ENCODE data around the gene LRRC7.

Gene LRRC7

DNA sequence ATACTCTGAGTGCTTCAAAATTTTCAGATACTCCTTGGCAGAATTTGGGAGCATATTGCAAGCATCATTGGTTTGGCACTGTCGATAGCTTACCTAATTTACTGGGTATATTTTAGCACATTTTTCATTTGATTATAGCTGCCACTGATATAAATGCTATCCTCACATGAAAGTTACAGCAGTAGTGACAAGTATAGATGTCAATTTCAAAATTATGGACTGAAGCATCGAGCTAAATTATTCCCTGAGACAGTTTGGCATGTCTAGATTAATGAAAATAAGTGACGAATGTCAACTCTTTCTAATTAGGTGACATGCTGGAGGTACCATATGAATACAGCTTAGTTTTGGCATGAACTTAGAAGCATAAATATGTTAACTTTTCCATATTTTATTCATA is 83.1 kb downstream of the LRRC7 start:
- Histone ChIP-seq H3K79me2 (ENCODE audit: insufficient read depth, low read length) (no peaks in the 10 kb centered on the region), H3K27me3 (ENCODE audit: insufficient read depth, low read length, poor library complexity) (no peaks in the 10 kb centered on the region), H3K4me2 (ENCODE audit: insufficient read depth, low read length) (no peak overlapping the region), H3K36me3 (ENCODE audit: insufficient read depth, low read length) (no peaks in the 10 kb centered on the region), H3K9ac (ENCODE audit: low read depth, low read length) (no peak overlapping the region), H3K9me3 (ENCODE audit: insufficient read depth, low read length, severe bottlenecking) (no peaks in the 10 kb centered on the region), H3K27ac (ENCODE audit: low read length) (no peak overlapping the region), H4K20me1 (ENCODE audit: insufficient read depth, low read length) (no peaks in the 10 kb centered on the region), H2AFZ (ENCODE audit: low read depth, low read length) (no peak overlapping the region), H3K4me1 (ENCODE audit: insufficient read depth, low read length) (no peaks in the 10 kb centered on the region), H3K4me3 (ENCODE audit: low read depth in 1 of 2, low read length in 2 of 2) (no peak overlapping the region)
- DNase-seq, result no peak
- TF ChIP-seq, protein P1, sequence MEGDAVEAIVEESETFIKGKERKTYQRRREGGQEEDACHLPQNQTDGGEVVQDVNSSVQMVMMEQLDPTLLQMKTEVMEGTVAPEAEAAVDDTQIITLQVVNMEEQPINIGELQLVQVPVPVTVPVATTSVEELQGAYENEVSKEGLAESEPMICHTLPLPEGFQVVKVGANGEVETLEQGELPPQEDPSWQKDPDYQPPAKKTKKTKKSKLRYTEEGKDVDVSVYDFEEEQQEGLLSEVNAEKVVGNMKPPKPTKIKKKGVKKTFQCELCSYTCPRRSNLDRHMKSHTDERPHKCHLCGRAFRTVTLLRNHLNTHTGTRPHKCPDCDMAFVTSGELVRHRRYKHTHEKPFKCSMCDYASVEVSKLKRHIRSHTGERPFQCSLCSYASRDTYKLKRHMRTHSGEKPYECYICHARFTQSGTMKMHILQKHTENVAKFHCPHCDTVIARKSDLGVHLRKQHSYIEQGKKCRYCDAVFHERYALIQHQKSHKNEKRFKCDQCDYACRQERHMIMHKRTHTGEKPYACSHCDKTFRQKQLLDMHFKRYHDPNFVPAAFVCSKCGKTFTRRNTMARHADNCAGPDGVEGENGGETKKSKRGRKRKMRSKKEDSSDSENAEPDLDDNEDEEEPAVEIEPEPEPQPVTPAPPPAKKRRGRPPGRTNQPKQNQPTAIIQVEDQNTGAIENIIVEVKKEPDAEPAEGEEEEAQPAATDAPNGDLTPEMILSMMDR (IDR thresholded peaks at IDR 0.05; ENCODE audit: borderline replicate concordance, extremely low read depth, low read length, poor library complexity, severe bottlenecking), result no peak
- TF ChIP-seq EZH2 (IDR thresholded peaks at IDR 0.05; ENCODE audit: borderline replicate concordance, low read depth, low read length, severe bottlenecking), result no peak
- ATAC-seq (ENCODE audit: insufficient read depth, low read depth), result no peak

DNA sequence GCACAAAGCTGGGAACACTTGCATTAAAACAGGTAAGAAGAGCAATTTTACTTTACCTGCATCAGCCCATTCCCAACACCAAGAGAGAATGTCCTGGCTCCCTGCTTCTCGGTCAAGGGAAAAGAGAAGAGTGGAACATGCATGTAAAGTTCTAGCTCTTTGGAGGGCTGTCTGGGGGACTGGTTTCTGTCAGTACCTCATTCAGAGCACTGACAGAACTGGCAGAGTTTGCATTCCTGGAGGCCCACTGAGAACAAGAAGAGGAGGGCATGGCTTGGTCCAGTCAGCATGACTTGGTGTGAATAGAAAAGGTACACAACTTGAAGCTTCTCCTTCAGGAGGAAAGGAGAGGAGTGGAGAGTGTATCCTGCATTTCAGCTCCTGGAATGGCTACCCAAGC is 83.9 kb downstream of the LRRC7 start:
- no peak overlapping the region for H3K27ac ChIP-seq (ENCODE audit: low read length)
- no peaks in the 10 kb centered on the region for H3K9me3 ChIP-seq (ENCODE audit: insufficient read depth, low read length, severe bottlenecking)
- no peaks in the 10 kb centered on the region for H3K79me2 ChIP-seq (ENCODE audit: insufficient read depth, low read length)
- no peak overlapping the region for H2AFZ ChIP-seq (ENCODE audit: low read depth, low read length)
- H3K9ac ChIP-seq (ENCODE audit: low read depth, low read length), result no peak overlapping the region
- ATAC-seq (ENCODE audit: insufficient read depth, low read depth), result no peak
- no peak overlapping the region for H3K4me3 ChIP-seq (ENCODE audit: low read depth in 1 of 2, low read length in 2 of 2)
- no peak overlapping the region for H3K4me2 ChIP-seq (ENCODE audit: insufficient read depth, low read length)
- no peak for DNase-seq
- no peaks in the 10 kb centered on the region for H3K4me1 ChIP-seq (ENCODE audit: insufficient read depth, low read length)
- TF ChIP-seq, protein P1 (IDR thresholded peaks at IDR 0.05; ENCODE audit: borderline replicate concordance, extremely low read depth, low read length, poor library complexity, severe bottlenecking), result no peak
- no peak for TF ChIP-seq EZH2 (IDR thresholded peaks at IDR 0.05; ENCODE audit: borderline replicate concordance, low read depth, low read length, severe bottlenecking)
- H3K27me3 ChIP-seq (ENCODE audit: insufficient read depth, low read length, poor library complexity), result no peaks in the 10 kb centered on the region
- no peaks in the 10 kb centered on the region for H4K20me1 ChIP-seq (ENCODE audit: insufficient read depth, low read length)
- no peaks in the 10 kb centered on the region for H3K36me3 ChIP-seq (ENCODE audit: insufficient read depth, low read length)

DNA sequence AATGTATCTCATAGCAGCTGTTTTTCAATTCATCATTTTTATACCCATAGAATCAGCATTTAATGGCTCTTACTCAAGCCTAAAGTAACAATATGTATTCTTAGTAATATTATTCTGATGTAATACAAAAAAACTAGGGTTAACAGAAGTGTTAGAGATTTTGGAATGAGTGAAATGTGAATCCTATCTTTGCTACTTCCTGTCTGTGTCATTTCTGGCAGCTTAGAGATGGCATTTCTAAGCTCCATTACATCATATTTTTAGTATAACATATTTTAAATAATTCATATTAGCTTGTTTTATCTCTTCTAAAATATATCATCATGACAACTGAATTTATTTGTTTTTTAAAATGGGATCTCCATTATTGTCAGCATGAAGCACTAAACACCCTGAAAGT is 90.2 kb downstream of the LRRC7 start:
- ATAC-seq (ENCODE audit: insufficient read depth, low read depth), result no peak

More for the DNA sequence above, 90.2 kb downstream of the LRRC7 start:
- TF ChIP-seq, protein P1 (IDR thresholded peaks at IDR 0.05; ENCODE audit: borderline replicate concordance, extremely low read depth, low read length, poor library complexity, severe bottlenecking), result no peak
- no peak for TF ChIP-seq EZH2 (IDR thresholded peaks at IDR 0.05; ENCODE audit: borderline replicate concordance, low read depth, low read length, severe bottlenecking)
- Histone ChIP-seq H4K20me1 (ENCODE audit: insufficient read depth, low read length) (no peaks in the 10 kb centered on the region), H3K27me3 (ENCODE audit: insufficient read depth, low read length, poor library complexity) (no peaks in the 10 kb centered on the region), H3K4me2 (ENCODE audit: insufficient read depth, low read length) (no peak overlapping the region), H2AFZ (ENCODE audit: low read depth, low read length) (no peak overlapping the region), H3K4me3 (ENCODE audit: low read depth in 1 of 2, low read length in 2 of 2) (no peak overlapping the region), H3K9me3 (ENCODE audit: insufficient read depth, low read length, severe bottlenecking) (no peaks in the 10 kb centered on the region), H3K36me3 (ENCODE audit: insufficient read depth, low read length) (no peaks in the 10 kb centered on the region), H3K4me1 (ENCODE audit: insufficient read depth, low read length) (no peaks in the 10 kb centered on the region), H3K27ac (ENCODE audit: low read length) (no peak overlapping the region), H3K9ac (ENCODE audit: low read depth, low read length) (no peak overlapping the region), H3K79me2 (ENCODE audit: insufficient read depth, low read length) (no peaks in the 10 kb centered on the region)
- no peak for DNase-seq

Data from DND-41 (cell line).